ENCODE results near the gene FBXL20.
A peak's percentile ranks its signal among the peaks of the same experiment; 100 is the strongest.
"Not testable (repeated sequence)": the region's sequence is repeated elsewhere in the genome, so short reads cannot be mapped to it uniquely, and the experiment has no call there.

FBXL20 gene

GRCh38 chr17:39402244-39402889 is 941 bp upstream of the FBXL20 start:
- Histone ChIP-seq H3K4me1 (ENCODE audit: insufficient read depth, low read length) (no peaks in the 10 kb centered on the region), H3K9ac (ENCODE audit: low read depth, low read length) (peak overlapping the region; percentile 95; the same call in 1 of the 2 replicates), H3K9me3 (ENCODE audit: control insufficient read depth, insufficient read depth, low read length) (no peaks in the 10 kb centered on the region), H3K36me3 (ENCODE audit: insufficient read depth, low read length) (peaks cover 3% of the 10 kb centered on the region)

- H3K9ac ChIP-seq (ENCODE audit: low read depth, low read length): peak overlapping the region; percentile 95
- no peaks in the 10 kb centered on the region; the same call in 1 of the 2 replicates for H3K36me3 ChIP-seq (ENCODE audit: insufficient read depth, low read length)
- no peaks in the 10 kb centered on the region for H3K4me1 ChIP-seq (ENCODE audit: insufficient read depth, low read length)
- no peaks in the 10 kb centered on the region for H3K9me3 ChIP-seq (ENCODE audit: control insufficient read depth, insufficient read depth, low read length)
Measured at GRCh38 chr17:39400547-39401411, 647 bp downstream of the FBXL20 start.

- Histone ChIP-seq H3K9me3 (ENCODE audit: control insufficient read depth, insufficient read depth, low read length) (no peaks in the 10 kb centered on the region), H3K4me1 (ENCODE audit: insufficient read depth, low read length) (no peaks in the 10 kb centered on the region), H3K36me3 (ENCODE audit: insufficient read depth, low read length) (no peaks in the 10 kb centered on the region), H3K9ac (ENCODE audit: low read depth, low read length) (no peak overlapping the region)
Measured at GRCh38 chr17:39399791-39400190, 1.6 kb downstream of the FBXL20 start.

- Histone ChIP-seq H3K9ac (ENCODE audit: low read depth, low read length) (no peak overlapping the region), H3K4me1 (ENCODE audit: insufficient read depth, low read length) (no peaks in the 10 kb centered on the region), H3K36me3 (ENCODE audit: insufficient read depth, low read length) (no peaks in the 10 kb centered on the region), H3K9me3 (ENCODE audit: control insufficient read depth, insufficient read depth, low read length) (no peaks in the 10 kb centered on the region)
Measured at GRCh38 chr17:39393736-39394135, 7.7 kb downstream of the FBXL20 start.

- Histone ChIP-seq H3K9ac (ENCODE audit: low read depth, low read length) (no peak overlapping the region), H3K4me1 (ENCODE audit: insufficient read depth, low read length) (no peaks in the 10 kb centered on the region), H3K36me3 (ENCODE audit: insufficient read depth, low read length) (no peaks in the 10 kb centered on the region), H3K9me3 (ENCODE audit: control insufficient read depth, insufficient read depth, low read length) (no peaks in the 10 kb centered on the region)
Measured at GRCh38 chr17:39391448-39391847, 10.0 kb downstream of the FBXL20 start.

- H3K9me3 ChIP-seq (ENCODE audit: control insufficient read depth, insufficient read depth, low read length): no peaks in the 10 kb centered on the region
- no peaks in the 10 kb centered on the region for H3K36me3 ChIP-seq (ENCODE audit: insufficient read depth, low read length)
- H3K9ac ChIP-seq (ENCODE audit: low read depth, low read length): no peak overlapping the region
- H3K4me1 ChIP-seq (ENCODE audit: insufficient read depth, low read length): no peaks in the 10 kb centered on the region
Measured at GRCh38 chr17:39385040-39385439, 16.4 kb downstream of the FBXL20 start.

GRCh38 chr17:39380144-39380543 is 21.3 kb downstream of the FBXL20 start:
- Histone ChIP-seq H3K4me1 (ENCODE audit: insufficient read depth, low read length) (no peaks in the 10 kb centered on the region; the same call in 1 of the 2 replicates), H3K9me3 (ENCODE audit: control insufficient read depth, insufficient read depth, low read length) (no peaks in the 10 kb centered on the region), H3K9ac (ENCODE audit: low read depth, low read length) (no peak overlapping the region), H3K36me3 (ENCODE audit: insufficient read depth, low read length) (no peaks in the 10 kb centered on the region)

- no peaks in the 10 kb centered on the region for H3K36me3 ChIP-seq (ENCODE audit: insufficient read depth, low read length)
- no peaks in the 10 kb centered on the region for H3K9me3 ChIP-seq (ENCODE audit: control insufficient read depth, insufficient read depth, low read length)
- H3K9ac ChIP-seq (ENCODE audit: low read depth, low read length): no peak overlapping the region
- H3K4me1 ChIP-seq (ENCODE audit: insufficient read depth, low read length): no peaks in the 10 kb centered on the region; the same call in 1 of the 2 replicates
Measured at GRCh38 chr17:39376434-39376833, 25.0 kb downstream of the FBXL20 start.

- not testable (repeated sequence) for H3K9me3 ChIP-seq (ENCODE audit: control insufficient read depth, insufficient read depth, low read length); H3K36me3 ChIP-seq (ENCODE audit: insufficient read depth, low read length); H3K9ac ChIP-seq (ENCODE audit: low read depth, low read length); H3K4me1 ChIP-seq (ENCODE audit: insufficient read depth, low read length)
Measured at GRCh38 chr17:39367805-39368204, 33.6 kb downstream of the FBXL20 start.

- no peak overlapping the region for H3K9ac ChIP-seq (ENCODE audit: low read depth, low read length)
- H3K9me3 ChIP-seq (ENCODE audit: control insufficient read depth, insufficient read depth, low read length): no peaks in the 10 kb centered on the region
- H3K4me1 ChIP-seq (ENCODE audit: insufficient read depth, low read length): no peaks in the 10 kb centered on the region
- no peaks in the 10 kb centered on the region for H3K36me3 ChIP-seq (ENCODE audit: insufficient read depth, low read length)
Measured at GRCh38 chr17:39365872-39366271, 35.6 kb downstream of the FBXL20 start.

GRCh38 chr17:39365242-39365641 is 36.2 kb downstream of the FBXL20 start:
- H3K9ac ChIP-seq (ENCODE audit: low read depth, low read length): no peak overlapping the region
- H3K36me3 ChIP-seq (ENCODE audit: insufficient read depth, low read length): no peaks in the 10 kb centered on the region
- H3K4me1 ChIP-seq (ENCODE audit: insufficient read depth, low read length): no peaks in the 10 kb centered on the region
- H3K9me3 ChIP-seq (ENCODE audit: control insufficient read depth, insufficient read depth, low read length): no peaks in the 10 kb centered on the region

GRCh38 chr17:39364236-39365025 is 37.0 kb downstream of the FBXL20 start:
- H3K4me1 ChIP-seq (ENCODE audit: insufficient read depth, low read length): no peaks in the 10 kb centered on the region
- H3K36me3 ChIP-seq (ENCODE audit: insufficient read depth, low read length): no peaks in the 10 kb centered on the region
- H3K9ac ChIP-seq (ENCODE audit: low read depth, low read length): no peak overlapping the region
- H3K9me3 ChIP-seq (ENCODE audit: control insufficient read depth, insufficient read depth, low read length): no peaks in the 10 kb centered on the region

GRCh38 chr17:39361064-39361463 is 40.4 kb downstream of the FBXL20 start:
- Histone ChIP-seq H3K36me3 (ENCODE audit: insufficient read depth, low read length) (no peaks in the 10 kb centered on the region), H3K4me1 (ENCODE audit: insufficient read depth, low read length) (no peaks in the 10 kb centered on the region), H3K9me3 (ENCODE audit: control insufficient read depth, insufficient read depth, low read length) (no peaks in the 10 kb centered on the region), H3K9ac (ENCODE audit: low read depth, low read length) (no peak overlapping the region)

- Histone ChIP-seq H3K9ac (ENCODE audit: low read depth, low read length) (no peak overlapping the region), H3K9me3 (ENCODE audit: control insufficient read depth, insufficient read depth, low read length) (no peaks in the 10 kb centered on the region), H3K36me3 (ENCODE audit: insufficient read depth, low read length) (no peaks in the 10 kb centered on the region), H3K4me1 (ENCODE audit: insufficient read depth, low read length) (no peaks in the 10 kb centered on the region)
Measured at GRCh38 chr17:39360537-39360936, 40.9 kb downstream of the FBXL20 start.
